AG10803 (cell line): ENCODE data around the gene GAP43.

Source experiments
- DNase-seq: peaks from one replicate; pipeline ENCODE4 v3.0.0; 2010; ENCODE audit warnings: low read depth
- H3K4me3 ChIP-seq: 2 replicates; pipeline ENCODE4 v1.5.1; 2011; ENCODE audit warnings: mild to moderate bottlenecking, low read length, control low read depth
- TF ChIP-seq, protein P1 (sequence below): conservative IDR thresholded peaks from 2 replicates; pipeline ENCODE4 v1.5.1; 2011; ENCODE audit warnings: mild to moderate bottlenecking, low read length, control low read depth, inconsistent platforms

Gene GAP43

DNA sequence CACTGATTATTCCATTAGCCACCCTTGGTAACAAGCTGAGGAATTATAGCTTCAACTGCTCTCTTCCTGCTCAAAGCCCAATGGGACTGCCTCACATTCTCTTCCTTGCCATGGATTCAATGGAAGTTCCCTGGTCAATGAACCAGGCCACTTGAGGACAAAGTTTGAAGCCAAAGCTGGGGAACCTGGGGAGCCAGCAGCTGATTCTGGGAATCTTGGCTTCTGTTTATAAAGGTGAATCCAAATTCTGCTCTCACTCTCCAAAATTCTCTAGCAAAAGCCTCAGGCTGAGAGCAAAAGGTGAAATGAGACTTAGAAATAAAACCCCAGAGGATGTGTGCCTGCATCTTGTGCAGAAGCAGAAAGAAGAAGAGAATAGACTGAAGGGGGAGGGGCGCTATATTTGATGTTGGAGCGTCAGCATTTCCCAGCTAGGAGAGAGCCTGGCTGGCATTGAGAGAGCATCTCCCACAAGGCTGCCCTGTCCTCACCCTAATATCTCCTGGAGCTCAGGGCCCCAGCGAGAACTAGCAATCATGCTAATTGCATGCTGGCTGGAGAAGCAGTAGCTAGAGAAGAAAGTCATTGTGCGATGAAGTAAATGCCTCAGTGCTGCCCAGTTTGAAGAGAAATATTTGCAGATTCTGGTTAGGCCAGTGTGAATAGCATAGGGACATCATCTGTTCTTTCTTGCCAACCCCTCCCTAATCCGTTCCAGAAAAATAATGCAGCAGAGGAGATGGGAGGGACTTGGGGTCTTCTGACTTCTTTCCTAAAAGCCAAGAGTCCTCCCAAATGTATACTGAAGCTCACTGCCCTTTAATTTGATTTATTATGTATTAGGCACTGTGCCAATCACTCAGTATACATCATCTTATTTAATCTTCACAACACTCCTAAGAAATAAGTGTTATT, 34.9 kb upstream of the GAP43 start:
- no peak overlapping the region for H3K4me3 ChIP-seq
- DNase-seq = no peak
- TF ChIP-seq, protein P1, sequence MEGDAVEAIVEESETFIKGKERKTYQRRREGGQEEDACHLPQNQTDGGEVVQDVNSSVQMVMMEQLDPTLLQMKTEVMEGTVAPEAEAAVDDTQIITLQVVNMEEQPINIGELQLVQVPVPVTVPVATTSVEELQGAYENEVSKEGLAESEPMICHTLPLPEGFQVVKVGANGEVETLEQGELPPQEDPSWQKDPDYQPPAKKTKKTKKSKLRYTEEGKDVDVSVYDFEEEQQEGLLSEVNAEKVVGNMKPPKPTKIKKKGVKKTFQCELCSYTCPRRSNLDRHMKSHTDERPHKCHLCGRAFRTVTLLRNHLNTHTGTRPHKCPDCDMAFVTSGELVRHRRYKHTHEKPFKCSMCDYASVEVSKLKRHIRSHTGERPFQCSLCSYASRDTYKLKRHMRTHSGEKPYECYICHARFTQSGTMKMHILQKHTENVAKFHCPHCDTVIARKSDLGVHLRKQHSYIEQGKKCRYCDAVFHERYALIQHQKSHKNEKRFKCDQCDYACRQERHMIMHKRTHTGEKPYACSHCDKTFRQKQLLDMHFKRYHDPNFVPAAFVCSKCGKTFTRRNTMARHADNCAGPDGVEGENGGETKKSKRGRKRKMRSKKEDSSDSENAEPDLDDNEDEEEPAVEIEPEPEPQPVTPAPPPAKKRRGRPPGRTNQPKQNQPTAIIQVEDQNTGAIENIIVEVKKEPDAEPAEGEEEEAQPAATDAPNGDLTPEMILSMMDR = no peak

DNA sequence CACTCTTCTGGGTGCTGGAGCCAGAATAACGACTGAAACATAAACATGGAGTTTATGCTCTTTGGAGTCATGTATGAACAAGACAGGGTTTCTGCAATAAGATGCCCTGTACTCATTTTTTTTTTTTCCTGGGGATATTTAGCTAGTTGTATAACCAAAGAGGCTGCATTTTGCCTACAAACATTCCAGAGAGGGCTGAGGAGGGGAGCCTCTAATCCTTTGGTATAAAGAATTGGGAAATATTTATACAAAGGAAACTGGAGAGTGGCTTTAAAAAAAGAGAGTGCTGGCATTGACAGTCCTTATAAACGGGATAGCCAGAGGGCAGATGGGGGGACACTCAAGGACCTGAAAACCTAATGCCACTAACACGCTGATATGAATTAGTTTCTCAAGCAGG, 32.4 kb upstream of the GAP43 start:
- H3K4me3 ChIP-seq = no peak overlapping the region
- DNase-seq = no peak
- TF ChIP-seq, protein P1 = no peak

DNA sequence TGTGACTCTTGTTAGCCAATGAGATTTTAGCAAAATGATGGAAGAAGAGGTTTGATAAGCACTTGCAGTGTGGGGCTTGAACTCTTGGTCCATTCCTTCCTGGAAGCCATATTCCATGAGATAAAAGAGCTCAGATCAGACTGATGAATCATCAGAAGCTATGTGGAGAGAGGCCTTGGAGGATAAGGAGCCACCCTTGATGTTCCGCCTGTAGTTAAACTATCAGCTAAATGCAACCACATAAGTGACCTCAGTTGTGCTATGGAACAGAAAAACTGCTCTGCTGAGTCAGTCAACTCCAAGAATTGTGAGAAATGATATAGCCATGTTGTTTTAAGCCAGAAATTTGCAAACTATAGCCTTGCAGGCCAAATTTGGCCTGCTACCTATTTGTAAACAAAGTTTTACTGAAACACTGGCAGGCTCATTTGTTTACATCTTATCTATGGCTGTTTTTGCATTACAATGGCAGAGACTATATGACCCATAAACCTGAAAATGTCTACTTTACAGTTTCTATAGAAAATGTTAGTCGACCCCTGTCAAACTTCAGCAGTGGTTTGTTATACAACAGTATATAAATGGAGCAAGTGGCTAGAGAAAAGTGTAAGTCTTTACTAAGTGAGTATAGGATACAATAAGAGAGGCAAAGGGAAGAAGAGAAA, 27.6 kb upstream of the GAP43 start:
- DNase-seq = no peak
- TF ChIP-seq, protein P1 = no peak
- H3K4me3 ChIP-seq = no peak overlapping the region

DNA sequence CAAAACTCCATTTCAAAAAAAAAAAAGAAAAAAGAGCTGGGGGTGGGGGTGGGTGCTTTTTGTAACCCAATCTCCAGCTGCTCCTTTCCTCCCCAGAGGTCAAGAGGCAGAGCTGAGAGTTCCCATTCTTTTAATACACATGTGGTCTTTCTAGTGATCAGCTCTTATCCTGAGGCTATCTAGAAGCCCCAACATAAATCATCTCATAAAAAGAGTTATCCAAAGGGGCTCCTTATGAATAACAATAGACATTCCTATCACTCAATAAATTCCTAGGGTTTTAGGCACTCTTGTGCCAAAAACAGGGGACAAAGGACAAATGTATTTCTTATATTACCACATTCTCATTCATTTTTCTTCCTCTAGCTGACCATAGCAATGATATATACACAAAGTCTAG, 25.1 kb upstream of the GAP43 start:
- DNase-seq = no peak
- no peak overlapping the region for H3K4me3 ChIP-seq
- TF ChIP-seq, protein P1 = no peak

DNA sequence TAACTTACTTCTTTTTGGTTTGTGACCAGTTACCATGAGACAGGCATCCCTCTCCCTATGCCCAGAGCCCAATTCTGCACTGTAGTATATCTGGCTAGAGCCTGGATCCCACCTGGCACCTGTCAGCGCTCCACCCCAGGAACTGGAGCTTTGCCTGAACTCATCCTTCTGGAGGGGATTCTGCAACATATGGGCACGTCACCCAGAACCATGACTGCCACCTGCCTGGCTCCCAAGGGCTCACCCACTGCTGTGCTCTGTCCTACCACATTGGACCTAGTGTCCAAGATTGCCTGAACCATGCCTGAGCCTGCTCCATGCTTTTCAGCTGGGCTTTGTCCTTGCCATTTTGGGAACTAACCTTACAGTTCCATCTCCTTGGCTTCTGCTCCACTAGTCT, 21.1 kb upstream of the GAP43 start:
- no peak overlapping the region for H3K4me3 ChIP-seq
- no peak for DNase-seq
- TF ChIP-seq, protein P1 = no peak

DNA sequence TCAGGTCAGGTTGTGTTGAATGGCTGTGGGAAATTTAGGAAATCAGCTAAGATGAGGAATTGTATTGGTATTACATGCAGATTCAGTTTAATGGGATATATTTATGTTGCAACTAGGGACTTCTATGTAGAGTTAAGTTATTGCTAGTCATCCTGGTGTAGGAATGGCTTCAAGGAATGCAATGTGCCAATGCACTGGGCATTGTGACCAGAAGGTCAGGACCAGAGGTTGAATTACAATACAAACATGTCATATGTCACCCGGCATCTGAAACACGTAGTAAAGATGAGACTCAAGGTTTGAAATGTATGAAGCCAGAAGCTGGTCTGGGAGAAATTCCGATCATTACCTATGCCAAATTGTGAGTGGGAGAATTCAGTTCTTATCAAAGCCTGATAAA, 11.7 kb upstream of the GAP43 start:
- TF ChIP-seq, protein P1 = no peak
- H3K4me3 ChIP-seq = no peak overlapping the region
- no peak for DNase-seq
